Measurements from ENCODE around the gene ZNHIT2. TPM values are rescaled to one million over a fixed set of nuclear protein-coding genes. Genes with fewer than 3 reads are reported as not detected.

ZNHIT2 gene
- total and polyA plus RNA-seq, 2 of the 8 experiments (the other 6 are each of a cell fraction or from before 2014, with no cell fraction given) = 13.0 to 16.1 TPM

DNA sequence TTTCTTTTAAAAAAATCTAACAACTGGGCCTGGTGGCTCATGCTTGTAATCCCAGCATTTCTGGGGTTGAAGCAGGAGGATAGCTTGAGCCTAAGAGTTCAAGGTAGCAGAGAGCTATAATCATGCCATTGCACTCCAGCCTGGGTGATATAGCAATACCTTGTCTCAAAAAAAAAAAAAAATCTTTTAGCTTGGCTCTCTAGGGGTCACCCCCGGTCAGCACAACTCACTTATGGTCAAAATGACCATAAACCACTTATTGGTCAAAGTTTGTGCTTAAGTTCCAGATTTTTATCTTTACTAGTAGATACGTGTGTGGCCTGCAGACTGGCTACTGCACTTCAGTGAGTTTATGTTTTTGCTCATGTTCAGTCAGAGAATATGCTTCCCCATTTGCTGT is 46.2 kb upstream of the ZNHIT2 start:
- Histone ChIP-seq H2AK5ac (ENCODE audit: low read depth, low read length) (no peak overlapping the region), H3K56ac (replicated peaks; ENCODE audit: insufficient read length, low read depth, low read length) (no peak overlapping the region), H3K4ac (replicated peaks; ENCODE audit: insufficient read length, low read depth, low read length) (no peak overlapping the region), H4K8ac (ENCODE audit: extremely low read depth, insufficient read depth, low read length) (no peak overlapping the region), H2BK20ac (ENCODE audit: low read length) (no peak overlapping the region), H2BK120ac (replicated peaks; ENCODE audit: low read depth, low read length) (no peak overlapping the region), H3K79me2 (ENCODE audit: control insufficient read depth in 1 of 2, insufficient read depth in 2 of 2, low read length in 2 of 2) (no peaks in the 10 kb centered on the region), H3K79me1 (ENCODE audit: low read depth, low read length) (no peaks in the 10 kb centered on the region), H2BK5ac (ENCODE audit: low read depth, low read length) (no peak overlapping the region), H3K23me2 (ENCODE audit: low read depth, low read length) (no peaks in the 10 kb centered on the region; the same call in 1 of the 2 replicates), H3K27me3 (replicated peaks in 1 of 4; ENCODE audit: control insufficient read depth in 3 of 4, extremely low read depth in 1 of 4, insufficient read depth in 3 of 4, low read length in 3 of 4) (no peaks in the 10 kb centered on the region), H3K18ac (ENCODE audit: extremely low read depth, low read length) (no peak overlapping the region), H3K9ac (replicated peaks in 1 of 4; ENCODE audit: extremely low read depth in 1 of 4, low read depth in 3 of 4, low read length in 3 of 4) (no peak overlapping the region), H2BK12ac (ENCODE audit: low read depth, low read length) (no peak overlapping the region), H3K4me1 (replicated peaks in 1 of 4; ENCODE audit: control insufficient read depth in 3 of 4, insufficient read depth in 4 of 4, low read length in 3 of 4) (0 out of 7 replicates have a peak, but pooled peaks cover 0 to 3% (median 0%) of the 10 kb centered on the region in 4 experiments), H3K36me3 (ENCODE audit: control insufficient read depth in 2 of 4, insufficient read depth in 4 of 4, low read length in 3 of 4) (no peaks in the 10 kb centered on the region), H4K5ac (ENCODE audit: insufficient read length, low read depth, low read length) (no peak overlapping the region), H2AFZ (ENCODE audit: low read length) (no peak overlapping the region), H4K20me1 (replicated peaks in 1 of 2; ENCODE audit: control insufficient read depth in 1 of 2, insufficient read depth in 2 of 2, low read length in 2 of 2) (no peaks in the 10 kb centered on the region), H3K27ac (ENCODE audit: low read depth, low read length) (no peak overlapping the region), H3K14ac (ENCODE audit: insufficient read length) (no peak overlapping the region), H2BK15ac (ENCODE audit: low read length) (no peak overlapping the region), H3K4me2 (ENCODE audit: insufficient read depth in 1 of 2, low read depth in 2 of 2, low read length in 2 of 2) (no peak overlapping the region), H3K23ac (ENCODE audit: insufficient read length) (no peak overlapping the region), H4K91ac (replicated peaks; ENCODE audit: insufficient read length, low read length) (no peak overlapping the region), H3K9me3 (ENCODE audit: insufficient read depth in 2 of 2, low read depth in 1 of 2, low read length in 1 of 2) (no peaks in the 10 kb centered on the region), H3K4me3 (ENCODE audit: extremely low read depth in 1 of 4, insufficient read depth in 2 of 4, low read depth in 3 of 4, low read length in 4 of 4) (no peak overlapping the region)
- FAIRE-seq = no peak
- CTCF ChIA-PET (ENCODE audit: partially characterized antibody) = no interaction called here
- WGBS, 2 experiments (ENCODE audit: extremely low coverage in 1 of 2, insufficient coverage in 1 of 2, insufficient read length in 1 of 2, insufficient replicate concordance in 2 of 2, low coverage in 1 of 2, low lambda C conversion rate in 2 of 2, missing lambda C conversion rate in 1 of 2) = 97% methylated on average over 2 of the region's 2 CpGs; no CpG with 5 or more reads in 1 of the 2 experiments
- TF ChIP-seq BCL11A (IDR thresholded peaks at IDR 0.05; ENCODE audit: low read depth in 2 of 2, low read length in 2 of 2) (no peak), FOSL1 (IDR thresholded peaks at IDR 0.05; ENCODE audit: insufficient read depth, low read depth, low read length) (no peak), EGR1 (IDR thresholded peaks at IDR 0.05; ENCODE audit: borderline replicate concordance, low read depth, low read length) (no peak), POLR2A (IDR thresholded peaks at IDR 0.05; ENCODE audit: control extremely low read depth in 1 of 2, low read depth in 2 of 2, low read length in 2 of 2) (no peak), RNF2 (IDR thresholded peaks at IDR 0.05; ENCODE audit: borderline replicate concordance, low read depth, low read length, missing control alignments, poor library complexity, severe bottlenecking) (no peak), ZNF274 (IDR thresholded peaks at IDR 0.05; ENCODE audit: borderline replicate concordance, extremely low read depth, low read length) (no peak)
- TF ChIP-seq, protein P1, sequence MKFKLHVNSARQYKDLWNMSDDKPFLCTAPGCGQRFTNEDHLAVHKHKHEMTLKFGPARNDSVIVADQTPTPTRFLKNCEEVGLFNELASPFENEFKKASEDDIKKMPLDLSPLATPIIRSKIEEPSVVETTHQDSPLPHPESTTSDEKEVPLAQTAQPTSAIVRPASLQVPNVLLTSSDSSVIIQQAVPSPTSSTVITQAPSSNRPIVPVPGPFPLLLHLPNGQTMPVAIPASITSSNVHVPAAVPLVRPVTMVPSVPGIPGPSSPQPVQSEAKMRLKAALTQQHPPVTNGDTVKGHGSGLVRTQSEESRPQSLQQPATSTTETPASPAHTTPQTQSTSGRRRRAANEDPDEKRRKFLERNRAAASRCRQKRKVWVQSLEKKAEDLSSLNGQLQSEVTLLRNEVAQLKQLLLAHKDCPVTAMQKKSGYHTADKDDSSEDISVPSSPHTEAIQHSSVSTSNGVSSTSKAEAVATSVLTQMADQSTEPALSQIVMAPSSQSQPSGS (IDR thresholded peaks at IDR 0.05; ENCODE audit: low read length) = no peak
- no peak for DNase-seq (ENCODE audit: low read depth in 1 of 2, low spot score in 2 of 2)
- POLR2A ChIA-PET (ENCODE audit: partially characterized antibody) = interaction anchor here (0.7 to 1.3 kb wide), 4 partner anchors 9 to 110 kb away, joined by 3 to 4 read pairs (median 3); no protein-coding TSS in a partner anchor
